HepG2 (cell line): ENCODE measurements around the gene GDF7. TPM values are rescaled to one million over a fixed set of nuclear protein-coding genes. Genes with fewer than 3 reads are reported as not detected.

Experiments
- FOXA1 ChIP-seq, 2 experiments: fragments of 450-650 bp in 1 of 2; sonication (generic) in 1 of 2; formaldehyde crosslinking in 1 of 2; IDR thresholded peaks; 2 replicates each; pipeline versions ENCODE4 v1.4.0 to v1.6.1; 2016 to 2020; ENCODE audit warnings: missing genetic modification reagents in 1 of 2
- FOXP4 ChIP-seq: sonication (generic); formaldehyde crosslinking; IDR thresholded peaks from 2 replicates; pipeline ENCODE4 v1.4.0; 2020; ENCODE audit warnings: missing genetic modification reagents
- HOXA9 ChIP-seq: sonication (generic); formaldehyde crosslinking; IDR thresholded peaks from 2 replicates; pipeline ENCODE4 v1.8.1; 2022; ENCODE audit warnings: missing genetic modification reagents, mild to moderate bottlenecking, moderate library complexity, borderline replicate concordance
- JUNB ChIP-seq: sonication (generic); formaldehyde crosslinking; IDR thresholded peaks from 2 replicates; pipeline ENCODE4 v1.8.0; 2022; ENCODE audit warnings: missing genetic modification reagents, mild to moderate bottlenecking, borderline replicate concordance
- KDM1A ChIP-seq: IDR thresholded peaks from 2 replicates; pipeline ENCODE4 v1.6.1; 2016; ENCODE audit warnings: missing compliant biosample characterization
- KDM5B ChIP-seq: sonication (generic); formaldehyde crosslinking; IDR thresholded peaks from 2 replicates; pipeline ENCODE4 v1.4.0; 2020; ENCODE audit warnings: missing genetic modification reagents, mild to moderate bottlenecking, borderline replicate concordance
- MAFG ChIP-seq: sonication (generic); formaldehyde crosslinking; IDR thresholded peaks from 2 replicates; pipeline ENCODE4 v1.5.1; 2020; ENCODE audit warnings: mild to moderate bottlenecking, missing genetic modification reagents
- NR2F6 ChIP-seq, 2 experiments: IDR thresholded peaks; 2 replicates each; pipeline ENCODE4 v1.6.1; 2016; ENCODE audit warnings: antibody characterized with exemption in 1 of 2, mild to moderate bottlenecking in 1 of 2
- PRMT3 ChIP-seq: sonication (generic); formaldehyde crosslinking; IDR thresholded peaks from 2 replicates; pipeline ENCODE4 v1.8.1; 2022; ENCODE audit warnings: low read depth, mild to moderate bottlenecking, moderate library complexity, missing genetic modification reagents, borderline replicate concordance
- STAG1 ChIP-seq: sonication (generic); formaldehyde crosslinking; IDR thresholded peaks from 2 replicates; pipeline ENCODE4 v1.4.0; 2020; ENCODE audit warnings: missing genetic modification reagents
- UBTF ChIP-seq: sonication (generic); formaldehyde crosslinking; IDR thresholded peaks from 2 replicates; pipeline ENCODE4 v1.4.0; 2020; ENCODE audit warnings: mild to moderate bottlenecking, missing genetic modification reagents
- ZBTB2 ChIP-seq: sonication (generic); formaldehyde crosslinking; IDR thresholded peaks from 2 replicates; pipeline ENCODE4 v1.8.0; 2022; ENCODE audit warnings: low read depth, missing genetic modification reagents
- ZNF143 ChIP-seq: sonication (generic); formaldehyde crosslinking; IDR thresholded peaks from 2 replicates; pipeline ENCODE4 v1.4.0; 2020; ENCODE audit warnings: missing genetic modification reagents
- ZNF232 ChIP-seq: sonication (generic); formaldehyde crosslinking; IDR thresholded peaks from 2 replicates; pipeline ENCODE4 v1.4.0; 2020; ENCODE audit warnings: missing genetic modification reagents, borderline replicate concordance
- ZNF451 ChIP-seq: sonication (generic); formaldehyde crosslinking; IDR thresholded peaks from 2 replicates; pipeline ENCODE4 v1.5.0; 2020; ENCODE audit warnings: mild to moderate bottlenecking, missing genetic modification reagents
- ZNF564 ChIP-seq: sonication (generic); formaldehyde crosslinking; IDR thresholded peaks from 2 replicates; pipeline ENCODE4 v1.8.1; 2023; ENCODE audit warnings: mild to moderate bottlenecking, missing genetic modification reagents
- ZNF629 ChIP-seq: sonication (generic); formaldehyde crosslinking; conservative IDR thresholded peaks from 2 replicates; pipeline ENCODE4 v1.5.0; 2020; ENCODE audit warnings: missing genetic modification reagents
- ZNF674 ChIP-seq: sonication (generic); formaldehyde crosslinking; IDR thresholded peaks from 2 replicates; pipeline ENCODE4 v1.5.0; 2020; ENCODE audit warnings: low read depth, mild to moderate bottlenecking, missing genetic modification reagents
- ZNF749 ChIP-seq: sonication (generic); formaldehyde crosslinking; IDR thresholded peaks from 2 replicates; pipeline ENCODE4 v1.8.0; 2022; ENCODE audit warnings: mild to moderate bottlenecking, missing genetic modification reagents, moderate library complexity, borderline replicate concordance
- ZNF780A ChIP-seq: sonication (generic); formaldehyde crosslinking; IDR thresholded peaks from 2 replicates; pipeline ENCODE4 v1.8.0; 2022; ENCODE audit warnings: mild to moderate bottlenecking, missing genetic modification reagents, moderate library complexity
- polyA plus RNA-seq, 8 experiments: library from polyadenylated mRNA; depleted of rRNA in 3 of 8; stranded (reverse) in 7 of 8; unstranded in 1 of 8; fragments of >200 nt; fragmentation: Illumina TruSeq in 4 of 8; extraction: Trizol in 4 of 8; gene quantifications; 2 replicates each; pipeline versions ENCODE4 v1.2.1 to v1.2.3, GENCODE V29; 2011 to 2016; ENCODE audit warnings: low read depth in 4 of 8, missing spikeins in 1 of 8, mixed read lengths in 1 of 8; ENCODE audit not compliant: insufficient read depth in 1 of 8
- total RNA-seq, 5 experiments: library from RNA; depleted of rRNA; stranded (reverse); fragments of >200 nt; fragmentation: Illumina TruSeq; extraction: Trizol; gene quantifications; 2 replicates each; pipeline ENCODE4 v1.2.3, GENCODE V29; 2016; ENCODE audit warnings: low read depth in 1 of 5

The GDF7 gene
- total and polyA plus RNA-seq, 2 of the 13 experiments (the other 11 are each of a cell fraction or from before 2014, with no cell fraction given): 1.6 to 15.0 TPM

GRCh38 chr2:20684581-20685063 is 17.7 kb downstream of the GDF7 start (continued):
- TF ChIP-seq ZBTB2 (CRISPR knock-in tag) (no peak), UBTF (CRISPR knock-in tag) (no peak), NR2F6 (IDR thresholded peaks at IDR 0.05) (peak; percentile 18; the same call in 1 of the 2 replicates), NR2F6 (CRISPR knock-in tag; IDR thresholded peaks at IDR 0.05) (no peak), MAFG (no peak), FOXP4 (CRISPR knock-in tag) (peak; percentile 27; the same call in 1 of the 2 replicates), ZNF232 (CRISPR knock-in tag) (no peak), ZNF564 (CRISPR knock-in tag) (no peak), FOXA1 (IDR thresholded peaks at IDR 0.05) (no peak), FOXA1 (CRISPR knock-in tag; IDR thresholded peaks at IDR 0.05) (no peak), STAG1 (no peak), PRMT3 (no peak), ZNF629 (CRISPR knock-in tag) (peak; percentile 66), KDM1A (CRISPR knock-in tag) (no peak), ZNF451 (no peak), HOXA9 (CRISPR knock-in tag) (no peak), ZNF749 (CRISPR knock-in tag) (no peak), JUNB (CRISPR knock-in tag) (no peak), ZNF143 (CRISPR knock-in tag) (no peak), ZNF674 (CRISPR knock-in tag) (no peak), ZNF780A (CRISPR knock-in tag) (no peak), KDM5B (CRISPR knock-in tag) (no peak)
